Endothelial cell of umbilical vein (primary cell): ENCODE measurements around the gene OPRM1. TPM values are rescaled to one million over a fixed set of nuclear protein-coding genes. Genes with fewer than 3 reads are reported as not detected.

Source experiments
- BruUV-seq: library from RNA; stranded (reverse); fragments of 400-500 nt; replicated peaks from 2 replicates; lab custom pipeline; 2021; lab: Mats Ljungman, UMichigan
- CTCF ChIA-PET: fragments of 300-600, 350-600 bp; sonication (Branson Sonifier 250); formaldehyde crosslinking; loops from one replicate; lab custom pipeline; 2021; ENCODE audit warnings: antibody characterized with exemption, inconsistent platforms; lab: Charles Lee
- POLR2A ChIA-PET: fragments of 300-600, 350-600 bp; sonication (Branson Sonifier 250); formaldehyde crosslinking; loops from one replicate; lab custom pipeline; 2021; ENCODE audit warnings: antibody characterized with exemption, inconsistent platforms; lab: Charles Lee
- DNase-seq: peaks from one replicate; pipeline ENCODE4 v3.0.0-alpha.2; 2011; ENCODE audit warnings: low read depth, low spot score
- FAIRE-seq: peaks from 2 replicates; lab custom pipeline; 2011; peaks lifted over from hg19 to GRCh38; lab: Jason Lieb, UNC
- H2AFZ ChIP-seq: 2 replicates; pipeline ENCODE4 v1.6.0; 2012; ENCODE audit warnings: low read depth, low read length, control low read depth, inconsistent platforms
- H3K27ac ChIP-seq: 2 replicates; pipeline ENCODE4 v1.5.1; 2011; ENCODE audit warnings: low read depth, mild to moderate bottlenecking, control low read depth, low read length, moderate library complexity; ENCODE audit not compliant: insufficient read depth
- H3K27me3 ChIP-seq, 2 experiments: 2 replicates each; pipeline versions ENCODE4 v1.6.0 to v1.6.1; 2011; ENCODE audit warnings: low read length in 2 of 2, mixed read lengths in 1 of 2; ENCODE audit not compliant: control insufficient read depth in 2 of 2, insufficient read depth in 2 of 2
- H3K36me3 ChIP-seq, 2 experiments: 2 replicates in 1 of 2; 3 replicates in 1 of 2; pipeline ENCODE4 v1.5.1; 2011; ENCODE audit warnings: low read length in 2 of 2, mild to moderate bottlenecking in 1 of 2, moderate library complexity in 1 of 2; ENCODE audit not compliant: control insufficient read depth in 2 of 2, insufficient read depth in 2 of 2; ENCODE audit errors: extremely low read depth in 1 of 2
- H3K4me1 ChIP-seq: 3 replicates; pipeline ENCODE4 v1.5.1; 2011; ENCODE audit warnings: mild to moderate bottlenecking, low read length; ENCODE audit not compliant: control insufficient read depth, insufficient read depth; ENCODE audit errors: extremely low read depth
- H3K4me2 ChIP-seq: 2 replicates; pipeline ENCODE4 v1.6.1; 2011; ENCODE audit warnings: low read length, control low read depth, mixed read lengths; ENCODE audit not compliant: insufficient read depth
- H3K4me3 ChIP-seq, 3 experiments: fragments of 200-600 bp in 1 of 3; sonication (generic), shearing (Covaris generic) in 1 of 3; replicated peaks in 1 of 3; 2 replicates each; pipeline ENCODE4 v1.5.1; 2011 to 2016; ENCODE audit warnings: control low read depth in 3 of 3, low read length in 3 of 3, mild to moderate bottlenecking in 2 of 3, inconsistent platforms in 1 of 3, low read depth in 1 of 3, moderate library complexity in 1 of 3; ENCODE audit not compliant: insufficient read depth in 1 of 3
- H3K79me2 ChIP-seq: 2 replicates; pipeline ENCODE4 v1.6.0; 2012; ENCODE audit warnings: low read length, inconsistent platforms; ENCODE audit not compliant: control insufficient read depth, insufficient read depth
- H3K9ac ChIP-seq: replicated peaks from 2 replicates; pipeline ENCODE3; 2011; ENCODE audit warnings: low read length, control low read depth; ENCODE audit not compliant: insufficient read depth; ENCODE audit errors: extremely low read depth
- H3K9me1 ChIP-seq: replicated peaks from 3 replicates; pipeline ENCODE4 v1.6.0; 2011; ENCODE audit warnings: mild to moderate bottlenecking, low read length; ENCODE audit not compliant: control insufficient read depth, insufficient read depth; ENCODE audit errors: extremely low read depth
- H3K9me3 ChIP-seq: replicated peaks from 2 replicates; pipeline ENCODE4 v1.5.1; 2012; ENCODE audit warnings: low read length, inconsistent platforms; ENCODE audit not compliant: control insufficient read depth, insufficient read depth
- H4K20me1 ChIP-seq: replicated peaks from 2 replicates; pipeline ENCODE3; 2011; ENCODE audit warnings: mild to moderate bottlenecking, low read length; ENCODE audit not compliant: control insufficient read depth, insufficient read depth; ENCODE audit errors: extremely low read depth
- EZH2 ChIP-seq: IDR thresholded peaks from 2 replicates; pipeline ENCODE4 v1.6.1; 2012; ENCODE audit warnings: borderline replicate concordance, low read depth, mild to moderate bottlenecking, moderate library complexity, low read length, inconsistent platforms; ENCODE audit not compliant: severe bottlenecking
- FOS ChIP-seq: IDR thresholded peaks from 2 replicates; pipeline ENCODE4 v1.6.1; 2011; ENCODE audit warnings: mild to moderate bottlenecking, low read length, moderate library complexity, borderline replicate concordance; ENCODE audit not compliant: insufficient read depth
- GATA2 ChIP-seq: IDR thresholded peaks from 2 replicates; pipeline ENCODE4 v1.7.0; 2011; ENCODE audit warnings: low read depth, mild to moderate bottlenecking, moderate library complexity, mixed read lengths, low read length; ENCODE audit not compliant: insufficient read length, insufficient read depth
- JUN ChIP-seq: IDR thresholded peaks from 2 replicates; pipeline ENCODE4 v1.6.1; 2011; ENCODE audit warnings: borderline replicate concordance, low read depth; ENCODE audit not compliant: insufficient read length, insufficient read depth
- MYC ChIP-seq: IDR thresholded peaks from one replicate; pipeline ENCODE4 v1.6.1; 2011; ENCODE audit warnings: mild to moderate bottlenecking, low read depth, low read length
- POLR2A ChIP-seq: IDR thresholded peaks from 2 replicates; pipeline ENCODE4 v1.6.1; 2012; ENCODE audit warnings: low read depth, mild to moderate bottlenecking, control low read depth, low read length
- POLR2AphosphoS5 ChIP-seq: IDR thresholded peaks from 2 replicates; pipeline ENCODE4 v1.6.1; 2012; ENCODE audit warnings: low read depth, mild to moderate bottlenecking, control low read depth, low read length, moderate library complexity; ENCODE audit not compliant: insufficient read depth
- dilution Hi-C: fragments of 300-500 bp; cut with MboI; formaldehyde crosslinking; loops from one replicate; pipeline ENCODE4 v1.15.0; 2019; ENCODE audit warnings: low sequenced_read_pairs; ENCODE audit not compliant: extremely low pct_ligation_motif_present
- intact Hi-C: fragments of 100-400 bp; cut with micrococcal nuclease; formaldehyde crosslinking; loops from one replicate; pipeline ENCODE4 v1.10.0; 2022
- polyA plus RNA-seq, 4 experiments: library from polyadenylated mRNA; depleted of rRNA in 3 of 4; stranded (reverse) in 3 of 4; unstranded in 1 of 4; fragments of >200 nt; gene quantifications; 2 replicates each; pipeline versions ENCODE4 v1.2.1 to v1.2.3, GENCODE V29; 2011 to 2012; ENCODE audit warnings: missing spikeins in 1 of 4
- total RNA-seq: library from RNA; stranded (reverse); gene quantifications from 2 replicates; pipeline ENCODE4 v1.2.3, GENCODE V29; 2021
- TF ChIP-seq, protein P1 (sequence below): IDR thresholded peaks from 2 replicates; pipeline ENCODE4 v1.6.1; 2011; ENCODE audit not compliant: insufficient read depth, insufficient read length
- TF ChIP-seq, protein P2 (sequence below), 2 donors: IDR thresholded peaks; 1 replicate in 1 of 2; 2 replicates in 1 of 2; pipeline ENCODE4 v1.5.1; 2011; ENCODE audit warnings: low read length in 2 of 2, mild to moderate bottlenecking in 2 of 2, moderate library complexity in 2 of 2, control low read depth in 1 of 2, inconsistent platforms in 1 of 2, low read depth in 1 of 2; ENCODE audit not compliant: insufficient read depth in 1 of 2; ENCODE audit errors: extremely low read depth in 1 of 2

The OPRM1 gene
- total and polyA plus RNA-seq, 2 donors (not counting 3 experiments of a cell fraction or from before 2014, with no cell fraction given): not detected

DNA sequence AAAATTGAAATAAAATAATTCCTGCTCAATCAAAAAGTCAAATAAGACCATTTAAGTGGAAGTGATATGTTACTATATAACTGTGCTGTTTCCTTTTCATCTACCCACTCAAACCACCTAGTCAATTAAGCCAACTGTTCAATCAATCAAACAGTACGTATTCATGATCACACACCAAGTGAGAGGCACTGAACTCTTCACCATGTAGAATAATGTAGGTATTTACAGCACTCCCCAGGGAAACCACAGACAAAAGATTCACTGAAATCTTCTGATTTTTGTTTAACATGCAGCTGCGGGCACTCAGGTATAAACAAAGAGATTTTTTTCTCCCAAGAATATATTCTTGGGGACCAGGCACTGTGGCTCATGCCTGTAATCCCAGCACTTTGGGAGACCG is 21.3 kb upstream of the OPRM1 start:
- Histone ChIP-seq H3K36me3 (no peaks in the 10 kb centered on the region), H3K4me2 (no peak overlapping the region), H3K27me3 (no peaks in the 10 kb centered on the region), H3K27ac (no peak overlapping the region), H3K79me2 (no peaks in the 10 kb centered on the region), H3K9me1 (no peaks in the 10 kb centered on the region), H3K9me3 (peaks cover 2% of the 10 kb centered on the region), H3K4me1 (no peaks in the 10 kb centered on the region), H3K4me3 (no peak overlapping the region), H2AFZ (no peak overlapping the region), H4K20me1 (no peaks in the 10 kb centered on the region), H3K9ac (no peak overlapping the region)
- BruUV-seq: no TSS peak
- FAIRE-seq: no peak
- intact Hi-C loops (no loop called here), dilution Hi-C loops (no loop called here)
- ChIA-PET POLR2A (no interaction called here), CTCF (no interaction called here)
- no peak for TF ChIP-seq JUN
- no peak for TF ChIP-seq GATA2
- TF ChIP-seq, protein P1, sequence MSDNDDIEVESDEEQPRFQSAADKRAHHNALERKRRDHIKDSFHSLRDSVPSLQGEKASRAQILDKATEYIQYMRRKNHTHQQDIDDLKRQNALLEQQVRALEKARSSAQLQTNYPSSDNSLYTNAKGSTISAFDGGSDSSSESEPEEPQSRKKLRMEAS: no peak
- no peak for TF ChIP-seq POLR2A
- TF ChIP-seq, protein P2, sequence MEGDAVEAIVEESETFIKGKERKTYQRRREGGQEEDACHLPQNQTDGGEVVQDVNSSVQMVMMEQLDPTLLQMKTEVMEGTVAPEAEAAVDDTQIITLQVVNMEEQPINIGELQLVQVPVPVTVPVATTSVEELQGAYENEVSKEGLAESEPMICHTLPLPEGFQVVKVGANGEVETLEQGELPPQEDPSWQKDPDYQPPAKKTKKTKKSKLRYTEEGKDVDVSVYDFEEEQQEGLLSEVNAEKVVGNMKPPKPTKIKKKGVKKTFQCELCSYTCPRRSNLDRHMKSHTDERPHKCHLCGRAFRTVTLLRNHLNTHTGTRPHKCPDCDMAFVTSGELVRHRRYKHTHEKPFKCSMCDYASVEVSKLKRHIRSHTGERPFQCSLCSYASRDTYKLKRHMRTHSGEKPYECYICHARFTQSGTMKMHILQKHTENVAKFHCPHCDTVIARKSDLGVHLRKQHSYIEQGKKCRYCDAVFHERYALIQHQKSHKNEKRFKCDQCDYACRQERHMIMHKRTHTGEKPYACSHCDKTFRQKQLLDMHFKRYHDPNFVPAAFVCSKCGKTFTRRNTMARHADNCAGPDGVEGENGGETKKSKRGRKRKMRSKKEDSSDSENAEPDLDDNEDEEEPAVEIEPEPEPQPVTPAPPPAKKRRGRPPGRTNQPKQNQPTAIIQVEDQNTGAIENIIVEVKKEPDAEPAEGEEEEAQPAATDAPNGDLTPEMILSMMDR (IDR thresholded peaks at IDR 0.05; ENCODE audit: extremely low read depth in 1 of 2, insufficient read depth in 1 of 2, low read depth in 1 of 2, low read length in 2 of 2): no peak
- TF ChIP-seq MYC: no peak
- no peak for TF ChIP-seq FOS
- TF ChIP-seq POLR2AphosphoS5: no peak
- no peak for TF ChIP-seq EZH2
- no peak for DNase-seq
